NCI-H1694 treated with DMSO at 0.1 percent for 48 hours (cell line): ENCODE data around the gene SLC4A1AP.

Experiments
- DNase-seq: peaks from one replicate; lab custom pipeline; 2025; lab: John Stamatoyannopoulos, UW

Gene SLC4A1AP

DNA sequence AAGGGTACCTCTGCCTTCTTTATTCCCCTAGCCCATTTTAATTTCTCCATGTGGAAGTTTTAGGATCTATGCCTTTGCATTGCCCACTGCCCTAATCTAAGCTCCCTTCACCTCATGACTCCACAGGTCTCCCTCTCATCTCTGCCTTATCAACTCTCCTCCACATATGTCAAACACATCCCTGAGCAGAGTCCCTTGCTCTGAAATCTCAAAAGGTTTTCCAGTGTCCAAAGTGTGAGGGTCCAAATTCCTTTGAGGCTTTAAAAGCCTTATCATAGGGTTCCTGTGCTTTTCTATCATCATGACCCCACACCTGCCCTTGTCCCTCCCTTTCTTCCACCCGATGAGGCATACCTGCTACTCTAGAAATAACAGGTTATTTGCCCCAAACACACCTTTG is 38.6 kb downstream of the SLC4A1AP start:
- no peak for DNase-seq

DNA sequence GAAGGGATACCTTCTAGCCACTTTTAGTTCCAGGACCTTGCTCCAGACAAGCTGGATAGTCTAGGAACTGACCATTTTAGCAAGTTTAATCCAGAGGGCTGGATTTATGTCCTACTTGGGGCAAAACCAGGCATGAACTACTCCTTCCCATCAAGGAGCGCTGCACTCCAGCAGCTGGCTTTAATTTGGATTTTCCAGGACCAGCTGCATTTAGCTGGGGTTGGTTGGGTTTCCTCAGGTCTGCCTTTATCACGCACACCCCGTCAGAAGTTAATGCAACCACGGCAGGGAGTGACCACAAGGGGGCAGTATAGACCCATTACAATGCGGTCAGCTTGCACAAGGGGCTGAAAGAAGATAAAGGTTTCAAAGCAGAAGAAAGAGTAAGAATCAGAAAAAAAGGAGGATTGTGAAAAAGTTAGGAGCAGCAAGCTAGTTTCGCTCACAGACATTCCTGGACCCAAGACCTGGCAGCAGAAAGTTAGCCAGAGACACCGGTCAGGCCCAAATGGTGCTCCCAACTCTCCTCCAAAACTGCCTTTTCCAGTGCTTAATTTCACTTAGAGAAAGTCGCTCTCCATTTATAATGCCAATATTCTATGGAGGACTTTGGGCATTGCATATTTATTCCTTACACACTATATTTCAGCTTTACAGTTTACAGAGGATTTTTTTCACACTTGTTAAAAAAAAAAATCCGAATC is 40.1 kb downstream of the SLC4A1AP start:
- peak; percentile 64 for DNase-seq

DNA sequence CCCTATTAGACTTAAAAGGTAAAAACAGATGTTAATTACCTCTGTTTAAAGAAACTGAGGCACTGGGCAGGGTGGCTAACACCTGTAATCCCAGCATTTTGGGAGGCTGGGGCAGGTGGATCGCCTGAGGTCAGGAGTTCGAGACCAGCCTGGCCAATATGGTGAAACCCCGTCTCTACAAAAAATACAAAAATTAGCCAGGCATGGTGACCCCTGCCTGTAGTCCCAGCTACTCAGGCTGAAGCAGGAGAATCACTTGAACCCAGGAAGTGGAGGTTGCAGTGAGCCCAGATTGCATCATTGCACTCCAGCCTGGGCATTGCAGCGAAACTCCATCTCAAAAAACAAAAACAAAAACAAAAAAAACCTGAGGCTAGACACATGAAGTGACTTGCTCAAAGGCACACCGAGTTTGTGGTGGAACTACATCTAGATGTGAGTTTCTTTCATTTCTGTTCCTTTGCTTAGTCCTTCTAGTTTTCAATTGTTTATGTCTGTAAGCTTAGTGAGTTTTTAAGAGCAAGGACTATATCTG is 40.7 kb downstream of the SLC4A1AP start:
- no peak for DNase-seq

DNA sequence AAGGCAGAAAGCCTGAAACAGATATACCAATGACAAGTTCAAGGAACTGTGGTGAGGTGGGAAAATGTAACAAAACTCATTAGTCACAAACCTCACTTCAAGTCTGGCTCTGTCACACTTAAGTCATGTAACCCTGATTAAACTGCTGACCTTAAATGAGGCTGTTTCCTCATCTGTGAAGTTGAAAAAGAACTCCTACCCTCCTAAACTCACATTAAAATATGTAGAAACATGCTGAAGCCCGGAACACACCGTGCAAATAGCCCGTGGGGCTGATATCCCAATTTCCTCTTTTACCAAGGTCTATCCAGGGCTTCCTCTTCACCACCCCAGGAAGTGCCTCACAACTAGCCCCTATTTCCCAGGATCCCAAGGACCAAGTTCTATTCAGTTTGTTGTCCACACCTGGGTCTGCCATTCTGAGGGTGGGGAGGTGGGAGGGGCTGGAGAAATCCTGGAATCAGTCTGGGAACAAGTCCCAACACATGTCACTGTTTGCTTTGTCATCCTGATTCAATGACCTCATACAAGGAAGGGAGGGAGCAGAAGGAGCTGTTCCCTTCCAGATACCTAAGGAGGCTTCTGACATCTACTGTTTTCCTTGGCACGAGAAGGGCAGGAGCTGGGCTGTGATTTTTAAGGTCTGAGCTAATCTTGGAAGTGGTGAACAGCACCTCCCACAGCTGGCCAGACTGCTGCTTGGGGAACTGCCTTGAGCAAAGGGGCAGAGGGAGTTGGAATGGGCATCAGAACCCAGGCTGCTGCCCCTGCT is 42.3 kb downstream of the SLC4A1AP start:
- DNase-seq, result no peak

DNA sequence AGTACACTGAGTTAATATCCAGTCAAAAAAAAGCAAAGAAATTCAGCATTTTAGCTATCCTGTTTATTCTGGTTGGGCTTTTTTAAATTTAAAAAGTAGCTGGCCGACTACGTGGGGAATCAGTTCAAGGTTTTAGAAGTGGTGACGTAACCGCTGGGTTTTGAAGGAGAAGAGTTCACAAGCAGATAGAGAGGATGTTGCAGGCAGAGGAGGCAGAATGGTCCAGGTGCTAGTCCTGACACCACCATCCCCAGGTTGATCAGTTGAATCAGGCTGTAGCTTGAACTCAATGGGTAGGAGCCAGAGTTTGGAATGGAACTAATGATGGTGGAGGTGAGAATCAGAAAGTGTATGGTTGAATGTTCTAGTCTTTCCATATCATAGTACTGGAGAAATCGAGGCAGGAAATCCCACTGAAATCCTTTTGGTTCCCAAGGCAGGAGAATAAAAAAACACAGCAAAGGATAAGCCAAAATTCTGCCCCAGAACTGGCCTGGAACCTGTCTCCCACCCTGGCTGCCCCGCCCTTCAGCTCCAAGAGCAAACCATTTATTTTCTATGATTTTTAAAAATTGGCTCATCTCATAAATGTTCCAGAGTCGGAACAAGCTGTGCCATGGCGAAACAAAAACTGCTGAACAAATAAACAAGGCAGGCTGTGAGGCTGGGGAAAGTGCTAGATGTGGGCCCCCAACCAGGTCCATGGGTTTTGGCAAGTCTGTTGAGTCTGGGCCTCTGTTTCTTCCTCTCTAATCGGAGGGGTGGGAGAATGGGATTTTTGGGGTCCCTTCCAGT is 44.0 kb downstream of the SLC4A1AP start:
- DNase-seq, result no peak

DNA sequence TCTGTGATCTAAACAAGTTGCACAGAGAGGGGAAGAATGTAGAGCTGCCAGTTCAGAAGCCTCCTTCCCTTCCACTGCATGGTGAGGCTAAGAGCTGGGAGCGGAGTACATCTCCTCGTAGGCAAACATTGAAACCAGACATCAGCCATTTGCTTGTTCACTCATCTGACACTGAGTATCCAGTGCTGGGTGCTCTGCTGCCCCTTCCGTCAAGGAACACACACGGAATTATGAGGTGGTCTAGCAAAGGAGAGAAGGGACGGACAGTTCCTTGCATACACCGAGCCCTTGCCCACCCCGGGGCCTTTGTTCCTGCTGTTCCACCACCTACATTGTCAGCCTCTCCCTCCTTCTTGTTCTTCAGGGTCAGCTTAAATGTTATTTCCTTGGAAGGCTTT is 44.6 kb downstream of the SLC4A1AP start:
- no peak for DNase-seq

DNA sequence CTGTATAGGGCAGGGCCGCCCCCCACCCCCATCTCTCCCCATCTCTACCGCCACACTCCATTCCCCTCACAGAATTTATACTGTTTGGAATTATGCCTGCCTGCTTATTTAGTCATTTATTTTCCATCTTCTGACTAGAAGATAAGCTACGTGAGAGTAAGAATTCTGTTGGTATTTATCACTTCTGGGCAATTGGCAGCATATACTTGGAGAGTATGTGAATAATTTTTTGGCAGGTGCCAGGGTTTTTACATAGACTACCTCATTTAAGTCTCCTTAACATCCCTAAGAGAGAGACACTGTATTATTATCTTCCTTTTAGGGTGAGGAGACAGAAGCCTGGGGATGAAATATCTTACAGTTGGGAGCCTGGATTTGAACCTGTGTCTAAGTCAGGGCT is 45.0 kb downstream of the SLC4A1AP start:
- DNase-seq, result no peak

DNA sequence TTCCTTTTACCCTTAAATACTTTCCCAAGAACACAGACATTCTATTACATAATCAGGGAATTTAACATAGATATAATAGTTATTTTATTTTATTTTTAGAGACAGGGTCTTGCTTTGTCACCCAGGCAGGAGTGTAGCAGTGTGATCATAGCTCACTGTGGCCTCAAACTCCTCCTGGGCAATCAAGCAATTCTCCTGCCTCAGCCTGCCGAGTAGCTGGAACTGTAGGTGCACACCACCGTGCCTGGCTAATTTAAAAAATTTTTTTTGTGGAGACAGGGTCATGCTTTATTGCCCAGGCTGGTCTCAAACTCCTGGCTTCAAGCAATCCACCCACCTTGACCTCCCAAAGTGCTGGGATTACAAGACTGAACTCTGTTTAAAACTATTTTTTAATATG is 45.6 kb downstream of the SLC4A1AP start:
- DNase-seq, result no peak

DNA sequence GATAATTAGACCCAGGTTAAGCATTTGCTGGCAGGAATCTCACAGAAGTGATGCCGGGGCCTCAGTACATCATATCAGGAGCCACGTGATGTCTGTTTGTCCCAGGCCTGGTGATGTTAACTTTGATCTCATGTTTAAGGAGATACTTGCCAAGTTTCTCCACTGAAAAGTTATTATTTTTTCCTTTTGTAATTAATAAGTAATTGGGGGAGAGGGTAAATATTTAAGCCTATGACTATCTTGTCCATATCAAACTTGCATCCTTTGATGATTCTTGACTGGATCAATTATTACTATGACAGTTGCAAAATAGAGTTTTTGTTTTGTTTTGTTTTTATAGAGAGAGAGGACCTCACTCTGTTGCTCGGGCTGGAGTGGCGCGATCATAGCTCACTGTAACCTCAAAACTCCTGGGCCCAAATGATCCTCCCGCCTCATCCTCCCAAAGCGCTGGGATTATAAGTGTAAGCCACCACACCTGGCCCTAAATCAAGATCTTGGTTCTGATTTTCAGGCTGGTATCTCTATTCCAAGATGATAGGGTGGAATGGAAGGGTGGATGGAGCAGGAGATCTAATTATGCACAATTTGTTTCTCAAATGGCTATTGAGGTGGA is 46.4 kb downstream of the SLC4A1AP start:
- no peak for DNase-seq

DNA sequence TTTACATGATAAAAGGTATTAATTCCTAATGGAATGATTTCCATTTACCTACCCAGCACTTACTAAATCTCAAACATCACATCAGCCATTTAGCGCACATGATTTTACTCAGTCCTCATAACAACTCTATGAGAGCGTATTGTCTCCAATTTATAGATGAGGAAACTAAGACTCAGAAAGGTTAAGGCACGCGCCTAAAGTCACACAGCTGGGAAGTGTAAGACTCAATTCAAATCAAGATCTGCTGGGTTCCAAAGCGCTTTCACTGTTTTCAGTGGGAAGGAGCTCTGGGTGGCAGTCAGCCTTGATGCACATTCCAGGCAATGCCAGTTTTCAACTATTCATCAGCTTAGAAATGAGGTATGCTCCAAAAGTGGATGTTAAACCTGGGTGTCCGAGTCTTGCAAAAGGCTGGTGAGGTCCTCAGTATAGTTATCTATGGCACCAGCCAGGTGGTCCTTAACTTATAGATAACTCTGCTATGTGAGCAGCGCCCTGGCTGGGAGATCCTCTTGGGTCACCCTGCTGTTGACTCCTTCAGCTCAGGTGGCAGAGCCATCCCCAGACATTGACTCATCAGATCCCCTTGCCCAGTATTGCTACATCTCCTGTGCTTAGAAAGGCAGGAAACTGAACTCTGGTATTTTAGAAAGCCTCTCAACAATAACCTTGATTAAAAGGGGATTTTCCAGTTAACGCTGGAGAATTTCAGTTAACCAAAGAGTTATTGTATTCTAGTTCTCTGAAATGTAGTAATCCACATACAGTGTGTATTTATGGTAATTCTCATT is 47.1 kb downstream of the SLC4A1AP start:
- no peak for DNase-seq

DNA sequence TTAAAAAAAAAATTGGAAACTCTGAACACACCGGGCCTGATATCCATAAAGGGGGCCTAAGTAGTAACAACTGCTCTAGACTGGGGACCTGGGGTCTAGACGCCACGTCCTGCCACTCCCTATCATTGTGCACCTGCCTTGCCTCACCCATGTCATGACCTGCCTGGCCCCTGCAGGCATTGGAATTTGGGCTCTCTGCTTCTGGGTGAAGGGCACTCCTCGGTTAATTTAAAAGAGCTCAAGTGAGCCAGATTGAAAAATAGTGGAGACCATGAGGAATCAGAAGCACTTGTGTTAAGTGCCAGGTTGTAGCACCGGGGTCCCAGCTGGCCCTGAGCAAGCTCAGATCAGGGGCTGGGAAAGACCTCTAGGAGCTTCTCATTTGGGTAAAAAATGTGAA is 48.1 kb downstream of the SLC4A1AP start:
- DNase-seq, result no peak

DNA sequence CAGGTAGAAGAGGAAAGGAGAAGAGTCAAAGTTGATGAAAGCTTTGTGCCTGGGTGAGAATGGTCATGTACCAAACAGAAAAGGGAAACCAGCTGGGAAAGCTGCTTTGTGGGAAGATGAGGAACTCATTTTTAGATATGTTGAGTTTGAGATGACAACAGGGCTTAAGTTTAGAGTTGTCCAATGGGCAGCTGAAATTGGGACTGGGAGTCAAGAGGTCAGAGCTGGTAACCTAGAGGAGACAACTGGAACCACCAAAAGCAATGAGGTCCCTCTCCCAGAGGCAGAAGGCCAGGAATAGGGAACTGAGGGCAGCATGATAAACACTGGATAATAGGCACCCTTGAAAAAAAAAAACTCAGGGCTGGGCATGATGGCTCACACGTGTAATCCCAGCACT is 48.8 kb downstream of the SLC4A1AP start:
- DNase-seq, result no peak

DNA sequence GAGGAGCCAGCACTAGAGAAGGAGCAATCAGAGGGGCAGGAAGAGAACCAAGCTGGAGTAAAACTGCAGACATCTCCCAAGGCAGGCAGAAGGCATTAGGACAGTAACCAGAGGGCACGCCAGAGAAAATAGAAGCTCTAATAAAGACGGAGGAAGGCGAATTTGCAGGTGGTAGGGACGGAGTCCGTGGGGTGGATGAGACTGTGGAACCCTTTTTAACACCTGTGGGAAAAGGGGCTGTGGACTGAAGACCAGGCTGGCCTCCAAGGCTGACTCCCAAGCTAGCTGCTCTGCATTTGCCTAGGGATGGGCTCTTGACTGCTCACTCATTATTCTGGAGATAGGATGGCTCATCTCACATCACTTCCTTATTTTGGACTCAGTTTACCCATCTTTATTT is 49.5 kb downstream of the SLC4A1AP start:
- no peak for DNase-seq

DNA sequence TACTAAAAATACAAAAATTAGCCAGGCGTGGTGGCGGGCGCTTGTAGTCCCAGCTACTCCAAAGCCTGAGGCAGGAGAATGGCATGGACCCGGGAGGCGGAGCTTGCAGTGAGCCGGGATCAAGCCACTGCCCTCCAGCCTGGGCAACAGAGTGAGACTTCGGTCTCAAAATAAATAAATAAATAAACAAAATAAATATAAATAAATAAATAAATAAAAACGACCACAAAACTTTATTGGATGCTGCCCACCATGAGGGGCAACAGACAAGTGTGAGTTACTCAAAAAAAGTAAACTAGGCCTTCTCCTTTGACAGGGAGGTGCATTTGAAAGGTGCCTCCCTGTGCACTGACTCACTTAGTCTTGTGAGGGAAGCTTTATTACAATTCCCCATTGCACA is 50.4 kb downstream of the SLC4A1AP start:
- DNase-seq, result no peak

DNA sequence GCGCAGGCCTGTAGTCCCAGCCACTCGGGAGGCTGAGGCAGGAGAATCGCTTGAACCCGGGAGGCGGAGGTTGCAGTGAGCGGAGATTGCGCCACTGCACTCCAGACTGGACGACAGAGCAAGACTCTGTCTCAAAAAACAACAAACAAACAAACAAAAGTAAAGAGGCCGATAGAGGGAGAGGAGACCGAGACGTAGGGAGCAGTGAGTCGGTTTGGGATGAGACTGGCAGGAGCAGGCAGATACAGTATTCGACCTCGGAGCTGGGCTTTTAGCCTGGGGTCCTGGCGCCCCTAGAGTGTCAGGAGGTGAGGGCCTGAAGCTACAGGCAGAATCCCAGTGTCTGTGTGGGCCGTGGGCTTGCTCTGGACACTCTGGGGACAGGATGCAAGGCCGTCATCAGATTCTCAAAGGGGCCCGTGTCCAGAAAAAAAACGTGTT is 51.2 kb downstream of the SLC4A1AP start:
- no peak for DNase-seq

DNA sequence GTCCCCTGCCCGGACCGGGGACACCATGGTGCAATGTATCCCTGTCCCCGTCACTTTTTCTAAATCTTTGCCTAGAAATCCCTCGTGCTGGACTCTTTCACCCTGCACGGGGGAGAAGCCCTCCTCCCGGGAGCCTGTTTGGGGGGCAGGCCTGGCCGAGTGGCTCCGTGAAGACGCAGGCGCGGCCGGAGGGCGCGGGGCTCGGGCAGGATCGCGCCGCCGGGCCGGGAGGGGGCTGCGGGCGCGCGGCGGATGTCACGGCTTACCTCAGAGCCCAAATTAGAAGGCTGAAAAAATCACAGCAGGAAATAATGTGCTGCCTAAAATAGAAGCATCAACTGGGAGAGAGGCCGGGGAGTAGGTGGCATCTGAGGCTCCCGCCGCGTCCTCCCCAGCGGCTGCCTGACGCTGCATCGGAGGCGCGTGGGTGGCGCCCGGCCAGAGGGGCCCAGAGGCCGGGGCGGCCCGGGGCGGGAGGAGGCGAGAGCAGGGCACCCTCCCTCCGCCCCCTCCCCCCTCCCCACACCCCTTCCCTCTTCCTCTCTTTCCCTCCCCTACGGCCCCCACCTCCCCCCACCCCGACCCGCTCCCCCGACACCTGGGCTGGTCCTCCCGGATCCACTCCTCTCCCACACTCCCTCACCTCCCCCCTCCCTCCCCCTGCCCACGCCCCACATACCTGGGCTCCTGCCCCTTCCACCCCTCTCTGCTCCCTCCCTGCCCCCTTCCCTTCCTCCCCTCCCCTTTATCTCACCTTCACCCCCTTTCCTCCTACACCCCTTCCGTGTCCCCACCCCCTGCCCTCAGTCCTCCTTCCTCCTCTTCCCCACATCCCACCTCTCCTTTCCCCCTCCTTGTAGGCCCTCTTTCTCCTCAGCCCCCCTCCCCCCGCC is 51.9 kb downstream of the SLC4A1AP start:
- DNase-seq, result no peak

DNA sequence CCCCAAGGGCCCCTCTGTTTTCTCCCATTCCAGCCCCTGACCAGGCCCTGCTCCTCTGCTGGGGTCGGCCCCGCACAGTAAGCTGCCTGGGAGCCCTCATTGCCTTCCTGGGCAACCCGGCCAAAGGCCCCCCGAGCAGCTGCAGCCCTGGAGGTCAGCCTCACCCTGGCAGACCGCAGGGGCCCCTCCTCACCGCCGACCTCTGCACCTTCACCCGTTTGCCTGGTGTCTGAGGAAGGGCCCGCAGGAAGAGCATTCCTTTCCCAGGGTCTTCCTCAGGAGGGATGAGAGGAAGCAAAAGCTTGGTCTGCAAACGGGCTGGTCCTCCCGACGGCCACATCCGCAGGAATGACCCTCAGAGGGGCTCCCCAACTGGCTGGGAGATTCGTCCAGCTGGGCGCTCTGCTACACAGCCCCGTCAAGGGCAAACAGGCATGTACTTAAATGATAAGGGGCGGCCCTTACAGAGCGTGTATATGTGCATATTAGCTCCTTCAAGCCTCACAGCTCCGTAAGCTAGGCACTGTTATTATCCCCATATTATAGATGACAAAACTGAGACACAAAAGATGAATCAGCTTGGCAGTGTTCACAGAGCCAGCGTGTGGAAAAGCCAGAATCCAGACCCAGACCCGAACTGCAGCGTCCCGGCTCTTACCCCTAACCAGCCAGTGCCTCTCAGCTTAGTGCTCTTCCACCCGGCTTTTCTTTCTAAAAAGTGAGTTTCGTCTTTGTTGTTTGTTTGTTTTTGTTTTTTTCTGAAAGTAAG is 52.8 kb downstream of the SLC4A1AP start:
- no peak for DNase-seq

DNA sequence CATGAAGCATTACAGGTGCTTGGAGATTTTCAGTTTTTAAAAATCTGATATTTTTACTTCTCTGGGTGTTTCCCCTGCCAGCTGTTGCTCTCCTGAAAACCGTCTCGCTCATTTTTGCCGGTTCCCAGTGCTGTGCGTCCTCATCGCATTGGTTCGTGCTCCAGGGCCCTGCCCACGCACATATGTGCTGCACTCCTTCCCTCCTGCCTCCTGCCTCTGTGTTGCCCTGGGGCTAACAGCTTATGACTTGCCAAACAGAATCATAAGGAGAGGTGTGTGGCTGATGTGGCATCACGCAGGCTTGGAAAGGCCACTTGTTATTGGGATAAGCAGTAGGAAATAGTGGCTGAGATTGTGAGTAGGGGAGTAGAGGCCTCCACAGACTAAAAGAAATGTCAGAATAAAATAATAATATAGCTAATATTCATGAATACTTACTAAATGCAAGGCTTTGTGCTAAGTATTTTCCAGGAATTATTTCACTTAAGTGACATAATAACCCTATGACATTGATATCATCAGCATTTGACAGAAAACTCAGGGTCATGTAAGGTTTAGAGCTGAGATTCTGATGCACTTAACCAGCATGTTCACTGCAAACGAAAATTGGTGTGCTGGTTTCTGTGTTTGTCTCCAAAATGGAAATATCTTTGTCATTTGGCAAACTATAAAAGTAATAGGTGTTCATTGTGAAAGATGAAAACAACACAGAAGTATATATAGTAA is 53.5 kb downstream of the SLC4A1AP start:
- peak; percentile 72 for DNase-seq
